ENCODE measurements around the gene TMPRSS7.

The TMPRSS7 gene

GRCh38 chr3:112034436-112034835 is at the start of gene TMPRSS7:
Gene TMPRSS7, plus strand, starts transcription at chr3:112034736. Its CDS starts 110 bp downstream, at chr3:112034846.
- DNase-seq, result no peak

- DNase-seq, result no peak
These were observed 47.7 kb upstream of the TMPRSS7 start for GRCh38 chr3:111986800-111987199.

GRCh38 chr3:111989061-111989678 is 45.4 kb upstream of the TMPRSS7 start:
- DNase-seq, result no peak

- no peak for DNase-seq
These were observed 41.5 kb upstream of the TMPRSS7 start for GRCh38 chr3:111993038-111993437.

- no peak for DNase-seq
These were observed 35.7 kb upstream of the TMPRSS7 start, which contains the start of gene TAGLN3 for GRCh38 chr3:111998636-111999483. Gene TAGLN3, plus strand, starts transcription at chr3:111998922. Its CDS starts 501 bp downstream, at chr3:111999423.

- no peak for DNase-seq
These were observed 34.8 kb upstream of the TMPRSS7 start for GRCh38 chr3:111999484-112000324.

- DNase-seq, result no peak
These were observed 34.2 kb upstream of the TMPRSS7 start for GRCh38 chr3:112000367-112000771.

GRCh38 chr3:112000966-112001365 is 33.6 kb upstream of the TMPRSS7 start:
- DNase-seq, result no peak

GRCh38 chr3:112001526-112001925 is 33.0 kb upstream of the TMPRSS7 start:
- no peak for DNase-seq

GRCh38 chr3:112002096-112002971 is 32.2 kb upstream of the TMPRSS7 start:
- DNase-seq, result no peak

- no peak for DNase-seq
These were observed 31.0 kb upstream of the TMPRSS7 start for GRCh38 chr3:112003321-112004080.

- no peak for DNase-seq
These were observed 30.3 kb upstream of the TMPRSS7 start for GRCh38 chr3:112004187-112004586.

- no peak for DNase-seq
These were observed 29.9 kb upstream of the TMPRSS7 start for GRCh38 chr3:112004669-112005068.

GRCh38 chr3:112005091-112005672 is 29.4 kb upstream of the TMPRSS7 start:
- DNase-seq, result no peak

GRCh38 chr3:112007633-112008032 is 26.9 kb upstream of the TMPRSS7 start:
- no peak for DNase-seq

GRCh38 chr3:112009670-112010069 is 24.9 kb upstream of the TMPRSS7 start:
- no peak for DNase-seq

- DNase-seq, result no peak
These were observed 23.9 kb upstream of the TMPRSS7 start for GRCh38 chr3:112010636-112011035.

GRCh38 chr3:112011376-112011940 is 23.1 kb upstream of the TMPRSS7 start:
- DNase-seq, result no peak

- no peak for DNase-seq
These were observed 22.1 kb upstream of the TMPRSS7 start for GRCh38 chr3:112012205-112012992.
